Stimulated activated CD8-positive, alpha-beta memory T cell treated with anti-CD3 and anti-CD28 coated beads, Interleukin-15, amount 100 ng/mL, for 4 hours (primary cell): ENCODE measurements around the gene IPO9.
"Not testable (repeated sequence)": the region's sequence is repeated elsewhere in the genome, so short reads cannot be mapped to it uniquely, and the experiment has no call there.

Experiments
- DNase-seq, 2 donors: peaks; one replicate each; pipeline ENCODE4 v3.0.0-alpha.2; 2020; ENCODE audit warnings: low read depth in 2 of 2

IPO9 gene

DNA sequence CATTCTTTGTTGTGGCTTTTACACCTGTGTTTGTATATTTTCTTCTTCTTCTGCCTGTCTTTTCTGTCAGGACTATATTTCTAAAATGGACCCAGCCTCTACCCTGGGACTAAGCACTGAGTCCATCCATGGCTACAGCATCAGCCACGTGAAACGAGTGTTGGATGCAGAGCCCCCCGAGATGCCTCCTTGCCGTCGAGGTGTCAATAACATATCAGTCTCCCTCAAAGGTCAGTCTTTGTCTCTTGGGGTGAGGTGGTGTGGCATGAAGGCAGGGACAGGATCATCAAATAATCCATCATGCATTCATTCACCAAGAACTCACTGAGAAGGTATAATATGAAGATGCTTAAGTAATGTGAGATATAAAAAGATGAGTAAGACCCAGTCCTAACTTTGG is 19.1 kb upstream of the IPO9 start:
- no peak for DNase-seq

DNA sequence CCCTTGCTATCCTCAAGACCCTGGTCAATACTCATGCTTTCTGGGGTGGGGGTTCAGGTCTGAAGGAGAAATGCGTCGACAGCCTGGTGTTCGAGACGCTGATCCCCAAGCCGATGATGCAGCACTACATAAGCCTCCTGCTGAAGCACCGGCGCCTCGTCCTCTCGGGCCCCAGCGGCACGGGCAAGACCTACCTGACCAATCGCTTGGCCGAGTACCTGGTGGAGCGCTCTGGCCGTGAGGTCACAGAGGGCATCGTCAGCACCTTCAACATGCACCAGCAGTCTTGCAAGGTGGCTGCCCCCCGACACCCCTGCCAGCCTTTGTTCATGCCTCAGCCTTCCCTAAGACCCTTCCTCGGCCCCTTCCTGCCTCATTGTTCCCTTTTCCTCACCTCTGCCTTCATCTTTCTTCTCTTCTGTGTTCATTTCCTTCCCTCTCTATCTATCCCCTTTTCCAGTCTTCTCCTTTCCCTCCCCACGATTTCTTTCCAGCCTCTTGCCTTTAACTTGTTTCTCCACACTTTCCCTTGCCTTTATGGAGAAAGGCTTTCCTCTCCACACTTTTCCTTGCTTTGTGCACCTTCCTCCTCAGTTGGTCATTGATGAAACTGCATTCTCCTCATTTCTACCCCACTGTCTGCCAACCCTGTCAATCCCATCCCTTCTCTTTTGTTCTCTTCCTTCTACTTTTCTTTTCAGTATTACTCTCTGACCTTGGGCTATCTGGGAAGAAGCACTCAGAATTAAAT is 18.3 kb upstream of the IPO9 start:
- no peak for DNase-seq

DNA sequence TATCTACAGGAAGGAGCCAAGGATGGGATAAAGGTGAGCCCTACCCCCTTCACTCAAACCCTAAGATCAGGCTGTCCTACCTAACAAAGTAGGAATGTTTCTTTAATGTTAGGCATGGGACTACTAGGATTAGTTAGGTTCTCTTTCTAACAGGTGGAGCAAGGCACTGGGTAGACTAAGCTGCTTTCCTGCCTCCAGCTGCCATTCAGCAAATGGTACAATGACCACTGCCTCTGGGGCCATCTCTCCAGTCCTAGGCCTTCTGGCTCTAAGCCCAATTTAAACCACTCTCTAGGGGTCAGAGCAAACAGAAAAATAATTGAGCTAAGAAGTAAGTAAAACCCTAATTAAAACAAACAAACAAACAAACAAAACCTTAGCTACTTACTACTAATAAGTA is 15.7 kb upstream of the IPO9 start:
- DNase-seq = no peak

DNA sequence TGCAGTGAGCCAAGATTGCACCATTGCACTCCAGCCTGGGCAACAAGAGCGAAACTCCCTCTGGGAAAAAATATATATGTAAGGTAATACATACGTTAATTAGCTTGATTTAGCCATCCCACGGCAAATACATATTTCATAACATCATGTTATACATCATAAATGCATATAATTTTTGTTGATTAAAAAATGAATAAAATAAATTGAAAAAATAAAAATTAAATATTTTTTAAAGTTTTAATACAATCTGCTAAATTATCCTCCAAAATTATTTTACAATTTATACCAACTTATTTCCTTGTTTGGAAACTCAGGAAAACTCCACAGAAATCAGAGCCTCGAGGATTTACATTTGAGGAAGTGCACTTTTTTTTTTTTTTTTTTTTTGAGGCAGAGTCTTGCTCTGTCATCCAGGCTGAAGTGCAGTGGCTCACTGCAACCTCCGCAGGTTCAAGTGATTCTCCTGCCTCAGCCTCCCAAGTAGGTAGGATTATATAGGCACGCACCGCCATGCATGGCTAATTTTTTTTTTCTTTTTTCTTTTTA is 12.6 kb upstream of the IPO9 start:
- DNase-seq = no peak

DNA sequence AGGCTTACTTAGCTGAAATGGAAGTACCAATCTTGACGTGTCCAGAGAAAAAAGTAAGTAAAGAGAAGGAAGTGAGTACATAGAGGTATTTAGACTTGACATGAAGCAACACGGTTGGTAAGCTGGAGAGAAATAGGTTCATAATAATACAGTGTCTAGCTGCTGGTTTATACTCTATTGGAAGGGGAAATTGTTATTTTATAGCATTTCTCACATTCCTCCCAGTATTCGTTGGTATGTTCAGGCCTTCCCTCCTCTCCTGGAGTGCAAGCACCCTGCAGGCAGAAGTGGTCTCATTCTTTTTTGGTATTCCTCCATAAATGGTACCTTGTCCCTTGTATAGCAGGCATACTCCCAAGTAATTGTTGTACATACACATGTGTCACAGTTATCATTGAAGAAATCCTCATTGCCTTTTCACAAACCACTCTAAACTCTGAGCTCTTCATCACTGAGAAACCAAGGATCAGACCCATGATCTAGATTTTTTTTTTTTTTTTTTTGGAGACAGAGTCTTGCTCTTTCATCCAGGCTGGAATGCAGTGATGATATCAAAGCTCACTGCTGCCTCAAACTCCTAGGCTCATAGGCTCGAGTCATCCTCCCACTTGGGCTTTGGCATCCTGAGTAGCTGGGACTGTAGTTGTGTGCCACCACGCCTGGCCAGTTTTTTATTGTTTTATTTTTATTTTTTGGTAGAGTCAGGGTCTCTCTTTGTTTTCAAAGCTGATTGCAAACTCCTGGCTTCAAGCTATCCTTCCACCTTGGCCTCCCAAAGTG is 9.8 kb upstream of the IPO9 start:
- DNase-seq = no peak

DNA sequence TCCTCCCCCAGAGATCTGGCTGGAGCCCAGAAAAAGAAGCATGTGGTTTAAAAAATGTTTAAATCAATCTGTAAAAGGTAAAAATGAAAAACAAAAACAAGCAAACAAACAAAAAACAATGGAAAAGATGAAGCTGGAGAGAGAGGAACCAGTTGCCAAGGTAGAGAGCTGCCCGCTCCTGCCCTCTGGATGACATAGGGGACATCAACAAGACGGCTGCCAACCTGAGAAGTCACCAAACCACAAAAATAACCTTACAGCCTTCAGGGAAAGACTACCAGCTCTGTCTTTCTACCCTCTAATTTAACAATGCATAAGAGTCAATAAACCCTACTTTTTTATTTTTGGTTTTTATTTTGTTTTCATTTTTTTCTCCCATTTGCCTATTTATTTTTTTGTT is 8.5 kb upstream of the IPO9 start:
- DNase-seq = no peak

DNA sequence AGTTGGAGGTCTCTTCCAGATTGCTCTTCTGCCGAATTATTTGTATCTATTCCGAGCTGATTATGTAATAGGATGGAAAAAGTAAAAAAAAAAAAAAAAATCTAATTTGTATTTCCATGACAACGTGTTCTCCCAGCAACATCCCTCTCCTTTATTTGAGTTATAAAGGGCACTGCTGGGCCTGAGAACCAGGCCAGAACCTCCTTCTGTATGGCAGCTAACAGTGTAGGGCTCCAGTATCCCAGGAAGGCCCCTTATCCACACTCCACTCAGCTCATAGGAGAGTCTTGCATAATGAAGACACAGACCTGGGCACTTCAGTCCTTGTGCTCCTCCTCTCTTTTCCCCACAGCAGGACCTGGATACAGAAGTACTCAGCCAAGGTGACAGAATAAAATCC is 3.7 kb upstream of the IPO9 start:
- no peak for DNase-seq

DNA sequence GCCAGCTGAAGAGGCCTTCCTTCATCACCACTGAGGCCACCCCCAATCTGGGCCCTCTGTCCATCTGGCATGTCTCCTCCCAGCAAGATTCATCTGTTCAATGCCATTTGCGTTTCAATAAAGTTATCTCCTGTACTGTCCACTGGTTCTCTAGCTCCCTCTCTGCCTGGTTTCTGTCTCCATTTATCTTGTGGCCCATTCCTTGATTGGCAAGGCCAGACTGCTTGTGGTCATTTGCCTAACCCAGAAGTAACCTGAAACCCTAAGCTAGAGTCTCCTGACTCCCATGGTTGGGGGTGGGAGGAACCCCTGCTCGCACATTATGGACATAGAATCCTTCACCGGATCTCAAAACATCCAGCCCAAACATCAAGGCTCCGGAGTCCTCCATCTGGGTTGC is 2.1 kb upstream of the IPO9 start:
- DNase-seq = no peak

DNA sequence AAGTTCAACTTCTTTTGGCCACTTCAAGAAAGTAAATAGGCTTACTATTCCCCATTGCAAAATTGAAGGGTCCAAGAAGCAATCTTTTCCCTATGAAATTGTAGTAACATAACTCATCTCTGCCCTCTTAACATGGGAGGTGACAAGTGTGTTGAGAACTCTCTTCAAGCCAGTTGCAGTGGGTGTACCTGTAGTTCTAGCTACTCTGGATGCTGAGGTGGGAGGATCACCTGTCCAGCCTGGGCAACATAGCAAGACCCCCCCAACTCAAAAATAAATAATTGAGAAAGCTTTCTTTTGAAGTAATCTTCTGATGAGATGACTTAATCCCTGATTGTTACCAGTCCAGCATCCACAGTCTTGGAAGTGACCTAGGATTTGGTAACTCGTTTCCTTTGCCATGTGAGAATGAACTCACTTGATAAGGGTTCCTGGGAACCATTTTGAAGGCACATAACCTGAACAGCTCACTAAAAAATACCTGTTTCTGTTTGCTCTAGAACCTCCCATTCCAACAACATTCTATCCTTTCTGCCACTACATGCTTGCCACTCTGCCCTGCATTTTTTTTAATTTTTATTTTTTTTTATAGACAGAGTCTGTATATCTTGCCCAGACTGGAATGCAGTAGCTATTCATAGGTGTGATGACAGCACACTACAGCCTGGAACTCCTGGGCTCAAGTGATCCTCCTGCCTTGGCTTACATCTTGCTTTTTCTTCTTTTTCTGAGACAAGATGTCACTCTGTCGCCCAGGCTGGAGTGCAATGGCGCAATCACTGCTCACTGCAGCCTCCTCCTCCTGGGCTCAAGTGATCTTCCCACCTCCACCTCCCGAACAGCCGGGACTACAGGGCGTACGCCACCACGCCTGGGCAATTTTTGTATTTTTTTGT is 1.4 kb upstream of the IPO9 start:
- no peak for DNase-seq

DNA sequence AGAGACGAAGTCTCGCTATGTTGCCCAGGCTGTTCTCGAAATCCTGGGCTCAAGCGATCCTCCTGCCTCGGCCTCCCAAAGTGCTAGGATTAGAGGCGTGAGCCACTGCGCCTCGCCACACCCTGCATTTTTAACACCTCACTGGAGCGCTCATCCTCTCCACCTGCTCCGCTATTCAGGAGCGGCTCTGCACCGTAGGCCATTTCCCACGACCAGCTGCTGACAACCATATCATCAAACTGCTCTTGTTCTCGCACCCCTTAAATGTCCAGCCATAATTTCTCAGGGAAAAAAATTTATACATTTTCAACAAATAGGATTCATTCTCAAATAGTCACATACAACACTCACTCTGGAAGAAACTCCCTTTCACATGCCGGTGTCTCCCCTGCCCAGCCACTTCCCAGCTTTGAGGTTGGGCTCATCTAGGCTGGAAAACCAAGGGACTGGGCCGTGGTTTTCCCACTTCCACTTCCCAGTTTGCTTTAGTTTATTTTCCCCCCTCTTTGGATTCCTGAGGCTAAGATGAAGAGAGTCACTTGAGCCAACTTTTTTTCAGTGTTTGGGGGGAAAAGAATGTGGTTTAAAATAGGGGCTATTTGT is 639 bp upstream of the IPO9 start:
- no peak for DNase-seq

DNA sequence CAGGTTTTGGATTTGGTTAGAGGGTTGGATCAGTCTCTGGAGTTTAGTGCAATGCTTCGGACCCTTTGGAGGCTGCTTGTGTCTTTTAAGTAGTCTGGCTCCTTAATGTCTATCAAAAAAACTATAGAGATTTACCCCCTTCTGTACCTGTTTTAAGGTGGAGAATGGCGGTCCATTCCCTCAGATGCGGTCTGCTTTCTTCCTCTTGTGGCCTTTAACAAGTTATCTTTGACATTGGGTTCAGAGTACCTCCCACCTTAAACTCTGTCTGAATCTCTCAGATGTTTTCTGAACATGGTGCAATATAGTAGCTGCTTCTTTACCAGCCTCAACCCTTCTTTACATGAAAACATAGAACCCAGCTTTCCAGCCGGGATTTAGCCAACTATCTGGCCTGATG is 2.4 kb downstream of the IPO9 start:
- no peak for DNase-seq

DNA sequence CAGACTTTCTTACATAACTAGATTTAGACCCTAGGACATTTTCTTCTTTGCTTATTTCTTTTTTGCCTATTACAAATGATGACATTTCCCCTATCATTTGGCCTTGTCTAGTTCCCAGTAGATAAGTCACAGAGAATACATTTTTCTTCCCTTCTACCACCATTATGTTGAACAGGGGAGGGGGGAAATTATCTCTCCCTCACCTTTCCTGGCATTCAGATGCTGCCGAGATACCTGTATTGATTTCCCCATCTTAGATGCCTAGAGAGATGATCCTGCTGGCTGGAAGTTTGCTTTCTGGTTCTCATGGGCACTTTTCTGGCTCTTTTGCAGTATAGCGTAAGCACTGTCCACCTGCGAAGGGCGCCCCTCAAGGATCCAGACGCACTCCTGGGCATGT is 5.7 kb downstream of the IPO9 start:
- no peak for DNase-seq

DNA sequence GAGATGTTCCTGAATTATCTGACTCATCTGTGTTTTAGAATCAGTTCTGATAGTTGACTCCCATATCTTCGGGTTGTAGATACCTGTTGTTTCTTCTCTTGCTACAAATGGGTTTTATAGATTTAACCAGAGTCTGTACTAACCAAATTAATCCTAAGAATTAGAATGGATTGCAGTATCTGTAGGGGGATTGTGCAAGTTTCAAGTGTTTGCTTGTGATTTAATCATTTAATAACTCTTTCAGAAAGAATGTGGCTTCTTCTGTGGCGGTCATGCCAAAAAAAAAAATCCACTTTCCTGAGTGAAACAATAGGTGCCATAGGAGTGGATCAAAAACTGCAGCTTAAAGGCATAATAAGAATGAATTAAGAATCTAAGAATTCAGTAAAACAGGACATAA is 9.4 kb downstream of the IPO9 start:
- no peak for DNase-seq

DNA sequence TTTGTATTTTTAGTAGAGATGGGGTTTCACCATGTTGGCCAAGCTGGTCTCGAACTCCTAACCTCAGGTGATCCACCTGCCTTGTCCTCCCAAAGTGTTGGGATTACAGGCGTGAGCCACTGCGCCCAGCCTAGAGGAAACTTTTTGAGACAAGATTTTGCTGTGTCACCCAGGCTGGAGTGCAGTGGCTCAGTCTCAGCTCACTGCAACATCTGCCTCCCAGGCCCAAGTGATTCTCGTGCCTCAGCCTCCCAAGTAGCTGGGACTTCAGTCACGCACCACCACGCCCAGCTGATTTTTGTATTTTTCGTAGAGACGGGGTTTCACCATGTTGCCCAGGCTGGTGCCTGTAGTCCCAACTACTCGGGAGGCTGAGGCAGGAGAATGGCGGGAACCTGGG is 10.1 kb downstream of the IPO9 start:
- DNase-seq = not testable (repeated sequence)

DNA sequence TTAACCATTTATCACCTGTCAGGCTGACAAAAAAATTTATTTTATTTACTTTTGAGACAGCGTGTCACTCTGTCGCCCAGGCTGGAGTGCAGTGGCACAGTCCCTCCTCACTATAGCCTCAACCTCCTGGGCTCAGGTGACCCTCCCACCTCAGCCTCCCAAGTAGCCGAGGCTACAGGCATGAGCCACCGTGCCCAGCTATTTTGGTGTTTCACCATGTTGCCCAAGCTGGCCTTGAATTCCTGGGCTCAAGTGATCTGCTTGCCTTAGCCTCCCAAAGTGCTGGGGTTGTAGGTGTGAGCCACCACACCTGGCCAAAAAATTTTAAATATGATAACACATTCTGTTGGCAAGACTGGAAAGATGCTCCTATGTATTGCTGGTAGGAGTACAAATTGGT is 11.1 kb downstream of the IPO9 start:
- DNase-seq = no peak

DNA sequence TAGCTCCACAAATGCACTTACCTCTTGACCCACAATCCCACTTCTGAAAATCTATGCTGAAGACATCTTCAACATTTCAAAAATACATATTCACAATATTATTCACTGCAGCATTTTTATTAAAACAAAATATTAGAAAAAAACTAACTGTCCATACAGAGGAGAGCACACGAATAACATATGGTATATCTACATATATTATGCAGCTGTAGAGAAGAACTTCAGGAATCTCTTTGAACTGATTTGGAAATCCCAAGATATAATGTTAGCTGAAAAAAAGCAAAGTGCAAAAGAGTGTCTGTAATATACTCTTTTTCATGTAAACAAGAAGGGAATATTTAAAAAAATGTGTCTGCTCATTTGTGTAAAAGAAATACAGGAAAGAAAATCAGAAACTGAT is 11.5 kb downstream of the IPO9 start:
- no peak for DNase-seq

DNA sequence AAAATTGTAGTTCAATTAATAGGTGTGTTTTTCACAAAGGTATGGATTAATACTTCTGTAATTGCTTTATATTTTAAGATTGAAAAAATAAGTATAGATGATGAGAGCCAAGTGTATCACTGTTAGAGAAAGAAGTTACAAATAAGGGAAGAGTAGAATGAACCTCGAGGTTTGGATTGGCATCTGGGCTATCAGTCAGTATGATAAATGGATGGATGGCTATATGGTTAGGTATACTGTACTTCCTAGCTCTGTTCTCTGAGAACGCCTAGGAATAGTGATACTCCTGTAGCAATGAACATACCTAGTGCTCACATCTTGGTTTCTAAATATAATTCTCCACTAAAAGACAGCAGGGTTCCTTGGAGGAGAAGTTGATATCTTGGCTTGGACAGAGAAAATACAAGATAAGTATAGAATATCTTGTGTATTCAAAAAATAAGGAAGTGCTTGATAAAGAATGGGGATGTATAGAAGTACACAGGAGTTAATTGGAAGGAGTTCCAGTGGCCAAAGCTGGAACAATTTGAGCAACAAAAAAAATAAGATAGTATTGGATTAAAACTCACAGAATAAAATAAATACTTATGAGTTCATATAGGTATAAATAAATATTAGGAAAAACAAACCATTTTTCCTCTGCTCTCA is 12.4 kb downstream of the IPO9 start:
- no peak for DNase-seq

DNA sequence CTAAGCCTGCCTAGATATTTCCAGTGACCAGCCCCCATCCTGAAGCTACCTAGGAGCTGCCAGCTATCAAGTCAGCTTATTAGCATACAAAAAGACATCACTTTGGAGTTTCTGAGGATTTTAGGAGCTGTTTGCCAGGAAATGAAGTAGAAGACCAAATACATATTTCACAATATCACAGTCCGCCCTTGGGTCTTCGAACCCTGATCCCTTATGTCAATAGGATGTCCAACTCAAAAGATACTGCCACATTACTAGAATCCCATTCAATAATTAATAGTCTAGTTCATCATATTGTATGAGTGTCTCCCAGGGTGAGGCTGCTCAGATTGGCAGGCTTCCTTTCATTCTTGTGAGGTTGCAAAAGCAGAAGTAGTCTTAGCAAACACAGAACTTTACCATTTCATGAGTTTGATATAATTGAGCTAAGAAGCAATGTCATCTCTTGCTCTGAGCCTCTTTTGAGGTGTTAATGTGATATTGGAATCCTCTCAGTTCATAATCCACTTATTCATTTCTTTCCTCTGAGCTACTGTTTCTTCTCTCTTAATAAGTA is 13.6 kb downstream of the IPO9 start:
- DNase-seq = no peak

DNA sequence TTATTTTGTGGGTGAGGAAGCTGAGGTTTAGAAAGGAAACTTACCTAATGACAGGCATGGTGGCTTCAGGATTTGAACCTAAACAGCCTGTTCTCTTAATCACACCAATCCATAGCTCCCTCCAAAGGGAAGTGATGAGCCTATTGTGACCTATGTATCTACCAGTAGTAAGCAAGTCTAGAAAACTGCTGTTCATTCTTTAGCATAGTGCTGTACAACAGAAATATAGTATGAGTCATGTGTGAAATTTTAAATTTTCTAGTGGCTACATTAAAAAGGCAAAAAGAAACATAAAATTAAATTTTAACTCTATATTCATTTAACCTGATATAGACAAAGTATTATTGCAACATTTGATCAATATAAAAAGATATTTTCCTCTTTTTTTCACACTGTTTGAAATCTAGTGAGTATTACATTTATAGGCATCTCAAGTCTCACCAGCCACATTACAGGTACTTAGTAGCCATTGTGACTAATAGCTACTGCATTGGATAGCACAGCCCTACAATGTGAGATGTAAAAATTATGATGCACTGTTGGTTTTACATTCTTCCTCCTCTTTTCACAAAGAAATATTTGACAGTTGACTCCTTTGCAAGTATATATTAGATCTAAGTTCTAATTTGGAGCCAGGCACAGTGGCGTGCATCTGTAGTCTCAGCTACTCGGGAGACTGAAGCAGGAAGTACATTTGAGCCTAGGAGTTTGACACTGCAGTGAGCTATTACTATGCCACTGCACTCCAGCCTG is 16.6 kb downstream of the IPO9 start:
- no peak for DNase-seq

DNA sequence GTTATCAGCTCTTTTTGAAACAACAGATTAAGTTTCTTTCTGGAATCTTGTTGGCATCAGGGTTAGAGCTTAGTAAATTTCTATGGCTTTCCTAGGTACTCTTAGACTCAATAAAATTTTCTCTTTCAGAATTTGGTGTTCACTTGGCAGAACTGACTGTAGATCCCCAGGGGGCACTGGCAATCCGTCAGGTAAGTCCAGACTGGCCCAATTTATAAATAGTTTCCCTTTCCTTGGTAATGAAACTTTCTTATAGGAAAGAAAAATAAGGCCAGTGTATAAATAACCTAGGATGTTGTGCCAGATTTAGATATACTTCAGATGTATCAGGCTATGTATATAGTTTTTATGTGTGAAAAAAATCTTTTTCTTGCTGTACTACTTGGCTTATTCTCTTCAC is 18.2 kb downstream of the IPO9 start:
- no peak for DNase-seq
